ENCODE results near the gene FGB. TPM values are rescaled to one million over a fixed set of nuclear protein-coding genes. Genes with fewer than 3 reads are reported as not detected.

The FGB gene
- total RNA-seq, 1 donor: not detected

- H3K4me3 ChIP-seq (ENCODE audit: low read depth, low read length): no peak overlapping the region
- no peak for DNase-seq (ENCODE audit: low read depth)
- TF ChIP-seq CTCF (IDR thresholded peaks at IDR 0.05; ENCODE audit: insufficient read depth, low read depth, low read length): no peak
Observed at GRCh38 chr4:154603033-154603943, 40.5 kb downstream of the FGB start.

- H3K4me3 ChIP-seq (ENCODE audit: low read depth, low read length): no peak overlapping the region
- TF ChIP-seq CTCF (IDR thresholded peaks at IDR 0.05; ENCODE audit: insufficient read depth, low read depth, low read length): no peak
- DNase-seq (ENCODE audit: low read depth): no peak
Observed at GRCh38 chr4:154604696-154605200, 41.9 kb downstream of the FGB start.

- DNase-seq (ENCODE audit: low read depth): no peak
- H3K4me3 ChIP-seq (ENCODE audit: low read depth, low read length): no peak overlapping the region
- TF ChIP-seq CTCF (IDR thresholded peaks at IDR 0.05; ENCODE audit: insufficient read depth, low read depth, low read length): no peak
Observed at GRCh38 chr4:154606728-154607723, 44.2 kb downstream of the FGB start.

GRCh38 chr4:154608361-154609252 lies 45.8 kb downstream of the FGB start:
- H3K4me3 ChIP-seq (ENCODE audit: low read depth, low read length): no peak overlapping the region
- TF ChIP-seq CTCF (IDR thresholded peaks at IDR 0.05; ENCODE audit: insufficient read depth, low read depth, low read length): no peak
- DNase-seq (ENCODE audit: low read depth): no peak

GRCh38 chr4:154609532-154609931 lies 46.7 kb downstream of the FGB start:
- H3K4me3 ChIP-seq (ENCODE audit: low read depth, low read length): no peak overlapping the region
- no peak for TF ChIP-seq CTCF (IDR thresholded peaks at IDR 0.05; ENCODE audit: insufficient read depth, low read depth, low read length)
- DNase-seq (ENCODE audit: low read depth): no peak

GRCh38 chr4:154610582-154610981 lies 47.8 kb downstream of the FGB start:
- H3K4me3 ChIP-seq (ENCODE audit: low read depth, low read length): no peak overlapping the region
- TF ChIP-seq CTCF (IDR thresholded peaks at IDR 0.05; ENCODE audit: insufficient read depth, low read depth, low read length): no peak
- DNase-seq (ENCODE audit: low read depth): no peak
